Ovary (tissue), 3 donors: ENCODE results near the gene EIF4G3.
"Not testable (repeated sequence)": the region's sequence is repeated elsewhere in the genome, so short reads cannot be mapped to it uniquely, and the experiment has no call there.

ENCODE experiments used
- CTCF ChIP-seq, 3 donors: fragments of 450-650 bp in 2 of 3; fragments of 200-600 bp in 1 of 3; IDR thresholded peaks; one replicate each; pipeline versions ENCODE4 v1.5.1 to v1.8.0; 2016 to 2022; ENCODE audit warnings: antibody characterized with exemption in 3 of 3, mild to moderate bottlenecking in 1 of 3
- POLR2A ChIP-seq: fragments of 450-650 bp; IDR thresholded peaks from one replicate; pipeline ENCODE4 v1.6.1; 2017; ENCODE audit warnings: antibody characterized with exemption, mild to moderate bottlenecking, moderate library complexity
- donor health status: DM: no; HTN: no; CAD: no.

GRCh38 chr1:21094282-21094681 is 82.4 kb downstream of the EIF4G3 start:
- not testable (repeated sequence) for TF ChIP-seq CTCF (IDR thresholded peaks at IDR 0.05); POLR2A
